Measurements from ENCODE around the gene C5AR2. TPM values are rescaled to one million over a fixed set of nuclear protein-coding genes. Genes with fewer than 3 reads are reported as not detected.

The C5AR2 gene
- total and polyA plus RNA-seq, 4 donors = 0.61 to 2.8 (median 1.8) TPM

DNA sequence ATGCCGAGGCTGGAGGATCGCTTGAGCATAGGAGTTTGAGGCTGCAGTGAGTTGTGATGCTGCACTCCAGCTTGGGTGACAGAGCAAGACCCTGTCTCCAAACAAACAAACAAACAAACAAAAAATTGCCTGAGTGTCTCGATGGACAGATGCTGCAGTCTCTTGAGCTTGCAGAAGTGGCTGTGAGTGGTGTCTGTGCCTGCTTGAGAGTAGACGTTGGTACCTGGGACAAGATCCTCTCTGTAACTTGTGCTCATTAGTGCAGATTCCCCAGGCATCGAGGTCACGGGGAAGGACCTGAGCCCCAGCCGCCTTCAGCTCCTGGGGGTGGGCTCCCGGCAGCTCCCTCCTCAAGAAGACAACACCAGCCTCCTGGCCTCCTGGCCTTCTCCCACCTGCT is 8.6 kb upstream of the C5AR2 start:
- 79% methylated on average over 8 of the region's 8 CpGs for WGBS
- no peak for DNase-seq (ENCODE audit: low spot score)
- Histone ChIP-seq H3K4me3 (ENCODE audit: low read depth in 1 of 3, low read length in 3 of 3) (no peak overlapping the region), H3K36me3 (ENCODE audit: control insufficient read depth in 4 of 4, insufficient read depth in 3 of 4, low read depth in 1 of 4, low read length in 3 of 4) (no peaks in the 10 kb centered on the region), H3K9me3 (ENCODE audit: control insufficient read depth in 4 of 4, low read length in 3 of 4) (no peaks in the 10 kb centered on the region), H3K27ac (ENCODE audit: low read depth in 1 of 2, low read length in 2 of 2) (peak overlapping the region; percentile 23 to 49), H3K27me3 (ENCODE audit: control insufficient read depth in 4 of 4, insufficient read depth in 4 of 4, low read length in 3 of 4) (no peaks in the 10 kb centered on the region), H3K4me1 (ENCODE audit: control insufficient read depth in 4 of 4, insufficient read depth in 4 of 4, low read length in 3 of 4) (no peaks in the 10 kb centered on the region), H3K9ac (ENCODE audit: low read depth in 1 of 2, low read length in 2 of 2) (no peak overlapping the region)
- TF ChIP-seq JUND (IDR thresholded peaks at IDR 0.05) (no peak), MAX (IDR thresholded peaks at IDR 0.05) (no peak), CTCF (IDR thresholded peaks at IDR 0.05; ENCODE audit: low read depth, low read length, missing input control) (no peak), TAF1 (conservative IDR thresholded peaks at IDR 0.05) (no peak), RXRA (IDR thresholded peaks at IDR 0.05) (no peak), HNF4A (conservative IDR thresholded peaks at IDR 0.05) (no peak), FOXA1 (IDR thresholded peaks at IDR 0.05) (no peak), NR2F2 (IDR thresholded peaks at IDR 0.05) (no peak), FOXA2 (IDR thresholded peaks at IDR 0.05) (no peak), HNF4G (IDR thresholded peaks at IDR 0.05) (no peak), SP1 (IDR thresholded peaks at IDR 0.05) (no peak), YY1 (IDR thresholded peaks at IDR 0.05) (no peak), RAD21 (IDR thresholded peaks at IDR 0.05) (no peak)
- TF ChIP-seq, protein P1, sequence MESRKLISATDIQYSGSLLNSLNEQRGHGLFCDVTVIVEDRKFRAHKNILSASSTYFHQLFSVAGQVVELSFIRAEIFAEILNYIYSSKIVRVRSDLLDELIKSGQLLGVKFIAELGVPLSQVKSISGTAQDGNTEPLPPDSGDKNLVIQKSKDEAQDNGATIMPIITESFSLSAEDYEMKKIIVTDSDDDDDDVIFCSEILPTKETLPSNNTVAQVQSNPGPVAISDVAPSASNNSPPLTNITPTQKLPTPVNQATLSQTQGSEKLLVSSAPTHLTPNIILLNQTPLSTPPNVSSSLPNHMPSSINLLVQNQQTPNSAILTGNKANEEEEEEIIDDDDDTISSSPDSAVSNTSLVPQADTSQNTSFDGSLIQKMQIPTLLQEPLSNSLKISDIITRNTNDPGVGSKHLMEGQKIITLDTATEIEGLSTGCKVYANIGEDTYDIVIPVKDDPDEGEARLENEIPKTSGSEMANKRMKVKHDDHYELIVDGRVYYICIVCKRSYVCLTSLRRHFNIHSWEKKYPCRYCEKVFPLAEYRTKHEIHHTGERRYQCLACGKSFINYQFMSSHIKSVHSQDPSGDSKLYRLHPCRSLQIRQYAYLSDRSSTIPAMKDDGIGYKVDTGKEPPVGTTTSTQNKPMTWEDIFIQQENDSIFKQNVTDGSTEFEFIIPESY (IDR thresholded peaks at IDR 0.05) = no peak
- TF ChIP-seq, protein P2, sequence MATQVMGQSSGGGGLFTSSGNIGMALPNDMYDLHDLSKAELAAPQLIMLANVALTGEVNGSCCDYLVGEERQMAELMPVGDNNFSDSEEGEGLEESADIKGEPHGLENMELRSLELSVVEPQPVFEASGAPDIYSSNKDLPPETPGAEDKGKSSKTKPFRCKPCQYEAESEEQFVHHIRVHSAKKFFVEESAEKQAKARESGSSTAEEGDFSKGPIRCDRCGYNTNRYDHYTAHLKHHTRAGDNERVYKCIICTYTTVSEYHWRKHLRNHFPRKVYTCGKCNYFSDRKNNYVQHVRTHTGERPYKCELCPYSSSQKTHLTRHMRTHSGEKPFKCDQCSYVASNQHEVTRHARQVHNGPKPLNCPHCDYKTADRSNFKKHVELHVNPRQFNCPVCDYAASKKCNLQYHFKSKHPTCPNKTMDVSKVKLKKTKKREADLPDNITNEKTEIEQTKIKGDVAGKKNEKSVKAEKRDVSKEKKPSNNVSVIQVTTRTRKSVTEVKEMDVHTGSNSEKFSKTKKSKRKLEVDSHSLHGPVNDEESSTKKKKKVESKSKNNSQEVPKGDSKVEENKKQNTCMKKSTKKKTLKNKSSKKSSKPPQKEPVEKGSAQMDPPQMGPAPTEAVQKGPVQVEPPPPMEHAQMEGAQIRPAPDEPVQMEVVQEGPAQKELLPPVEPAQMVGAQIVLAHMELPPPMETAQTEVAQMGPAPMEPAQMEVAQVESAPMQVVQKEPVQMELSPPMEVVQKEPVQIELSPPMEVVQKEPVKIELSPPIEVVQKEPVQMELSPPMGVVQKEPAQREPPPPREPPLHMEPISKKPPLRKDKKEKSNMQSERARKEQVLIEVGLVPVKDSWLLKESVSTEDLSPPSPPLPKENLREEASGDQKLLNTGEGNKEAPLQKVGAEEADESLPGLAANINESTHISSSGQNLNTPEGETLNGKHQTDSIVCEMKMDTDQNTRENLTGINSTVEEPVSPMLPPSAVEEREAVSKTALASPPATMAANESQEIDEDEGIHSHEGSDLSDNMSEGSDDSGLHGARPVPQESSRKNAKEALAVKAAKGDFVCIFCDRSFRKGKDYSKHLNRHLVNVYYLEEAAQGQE (IDR thresholded peaks at IDR 0.05) = no peak

GRCh38 chr19:47323872-47324271 is 8.1 kb upstream of the C5AR2 start:
- Histone ChIP-seq H3K36me3 (ENCODE audit: control insufficient read depth in 4 of 4, insufficient read depth in 3 of 4, low read depth in 1 of 4, low read length in 3 of 4) (no peaks in the 10 kb centered on the region), H3K9me3 (ENCODE audit: control insufficient read depth in 4 of 4, low read length in 3 of 4) (no peaks in the 10 kb centered on the region), H3K27me3 (ENCODE audit: control insufficient read depth in 4 of 4, insufficient read depth in 4 of 4, low read length in 3 of 4) (no peaks in the 10 kb centered on the region), H3K9ac (ENCODE audit: low read depth in 1 of 2, low read length in 2 of 2) (no peak overlapping the region), H3K27ac (ENCODE audit: low read depth in 1 of 2, low read length in 2 of 2) (peak overlapping the region; percentile 23 to 49), H3K4me3 (ENCODE audit: low read depth in 1 of 3, low read length in 3 of 3) (no peak overlapping the region), H3K4me1 (ENCODE audit: control insufficient read depth in 4 of 4, insufficient read depth in 4 of 4, low read length in 3 of 4) (no peaks in the 10 kb centered on the region)
- 78% methylated on average over 12 of the region's 12 CpGs for WGBS
- TF ChIP-seq JUND (IDR thresholded peaks at IDR 0.05) (no peak), HNF4A (conservative IDR thresholded peaks at IDR 0.05) (no peak), EGR1 (IDR thresholded peaks at IDR 0.05; ENCODE audit: low read depth in 2 of 2) (no peak)
- no peak for DNase-seq (ENCODE audit: low spot score)

Measured in liver (tissue), 9 donors.